ENCODE measurements around the gene EGR1. TPM values are rescaled to one million over a fixed set of nuclear protein-coding genes. Genes with fewer than 3 reads are reported as not detected.

Gene EGR1
- total RNA-seq, 1 experiment from 2014 or later = 83.3 TPM

DNA sequence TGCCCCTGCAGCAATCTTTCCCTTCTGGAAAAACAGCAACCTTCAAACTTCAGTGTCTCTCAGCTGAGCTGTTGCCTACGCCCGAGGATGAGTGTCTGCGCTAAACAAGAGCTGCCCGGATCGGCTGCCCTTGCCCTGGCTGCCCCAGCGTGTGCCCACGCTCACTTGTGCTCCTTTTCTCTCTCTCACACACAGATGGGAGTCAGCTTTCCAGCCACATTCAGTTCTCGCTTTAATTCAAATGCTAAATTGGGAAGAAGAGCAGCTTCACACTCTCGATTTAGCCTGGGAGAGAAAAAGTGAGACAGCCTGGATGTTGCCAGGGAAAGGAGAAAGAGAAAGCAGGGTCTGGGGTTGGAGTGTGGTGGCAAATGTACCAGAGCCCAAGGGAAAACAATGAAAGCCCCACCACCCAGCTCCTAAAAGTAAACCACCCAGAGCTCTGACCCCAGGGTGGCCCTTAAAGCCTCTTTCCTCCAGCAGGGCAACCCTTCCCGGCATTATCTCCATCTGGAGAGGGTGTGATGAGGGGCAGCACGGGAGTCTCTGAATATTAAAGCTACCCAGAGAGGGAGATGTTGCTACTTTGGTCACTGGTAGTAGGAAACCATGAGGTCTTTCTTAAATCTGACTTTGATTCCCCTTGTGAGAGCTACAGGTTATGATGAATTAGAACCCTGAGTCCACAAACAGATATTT is 9.9 kb upstream of the EGR1 start:
- no peak overlapping the region for H2BK5ac ChIP-seq (ENCODE audit: insufficient read length, low read length)
- H3K23me2 ChIP-seq (ENCODE audit: insufficient read length, low read depth, low read length, poor library complexity, severe bottlenecking) = no peaks in the 10 kb centered on the region
- Mint-ChIP-seq H3K27me3 (ENCODE audit: low read depth) (no peaks in the 10 kb centered on the region; the same call in 1 of the 2 replicates), H3K4me1 (peaks cover 26 to 43% of the 10 kb centered on the region in 2 experiments), H3K27ac (peak overlapping the region in 1 of 3 experiments; percentile 90; a peak in 3 of 7 replicates), H3K4me3 (peak overlapping the region in 1 of 2 experiments; percentile 10; a peak in 2 of 5 replicates), H3K36me3 (ENCODE audit: insufficient read depth in 1 of 3, low read depth in 3 of 3) (no peaks in the 10 kb centered on the region), H3K9me3 (no peaks in the 10 kb centered on the region; a peak in 1 of 5 replicates)
- no peak overlapping the region for H3K27ac ChIP-seq (ENCODE audit: insufficient read length, low read depth, low read length)
- no peak overlapping the region for H3K23ac ChIP-seq (ENCODE audit: insufficient read length, low read depth, low read length)
- H3K18ac ChIP-seq (ENCODE audit: insufficient read length, low read depth, low read length) = no peak overlapping the region
- DNase-seq = no peak
- no peak overlapping the region for H2BK12ac ChIP-seq (ENCODE audit: insufficient read length, low read depth, low read length)
- H3K9me3 ChIP-seq (ENCODE audit: control insufficient read depth, low read depth, low read length) = no peaks in the 10 kb centered on the region
- H3K27me3 ChIP-seq (ENCODE audit: insufficient read depth, low read length) = no peaks in the 10 kb centered on the region
- H2AK5ac ChIP-seq (ENCODE audit: insufficient read length, low read length) = no peak overlapping the region
- H3K79me2 ChIP-seq (ENCODE audit: insufficient read depth, low read length) = no peaks in the 10 kb centered on the region
- H2AFZ ChIP-seq (ENCODE audit: low read length) = no peak overlapping the region
- H3K4ac ChIP-seq (ENCODE audit: low read depth, low read length) = no peak overlapping the region
- no peak overlapping the region for H2BK20ac ChIP-seq (ENCODE audit: low read depth, low read length, poor library complexity, severe bottlenecking)
- H4K8ac ChIP-seq (replicated peaks; ENCODE audit: insufficient read length, low read depth, low read length) = no peak overlapping the region
- TF ChIP-seq, protein P1, sequence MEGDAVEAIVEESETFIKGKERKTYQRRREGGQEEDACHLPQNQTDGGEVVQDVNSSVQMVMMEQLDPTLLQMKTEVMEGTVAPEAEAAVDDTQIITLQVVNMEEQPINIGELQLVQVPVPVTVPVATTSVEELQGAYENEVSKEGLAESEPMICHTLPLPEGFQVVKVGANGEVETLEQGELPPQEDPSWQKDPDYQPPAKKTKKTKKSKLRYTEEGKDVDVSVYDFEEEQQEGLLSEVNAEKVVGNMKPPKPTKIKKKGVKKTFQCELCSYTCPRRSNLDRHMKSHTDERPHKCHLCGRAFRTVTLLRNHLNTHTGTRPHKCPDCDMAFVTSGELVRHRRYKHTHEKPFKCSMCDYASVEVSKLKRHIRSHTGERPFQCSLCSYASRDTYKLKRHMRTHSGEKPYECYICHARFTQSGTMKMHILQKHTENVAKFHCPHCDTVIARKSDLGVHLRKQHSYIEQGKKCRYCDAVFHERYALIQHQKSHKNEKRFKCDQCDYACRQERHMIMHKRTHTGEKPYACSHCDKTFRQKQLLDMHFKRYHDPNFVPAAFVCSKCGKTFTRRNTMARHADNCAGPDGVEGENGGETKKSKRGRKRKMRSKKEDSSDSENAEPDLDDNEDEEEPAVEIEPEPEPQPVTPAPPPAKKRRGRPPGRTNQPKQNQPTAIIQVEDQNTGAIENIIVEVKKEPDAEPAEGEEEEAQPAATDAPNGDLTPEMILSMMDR (conservative IDR thresholded peaks at IDR 0.05) = no peak
- WGBS (ENCODE audit: extremely low coverage, insufficient read length, low lambda C conversion rate) = no CpG with 5 or more reads among the region's 11 CpGs
- H4K5ac ChIP-seq (ENCODE audit: insufficient read length, low read depth, low read length) = no peak overlapping the region
- no peaks in the 10 kb centered on the region; the same call in 1 of the 2 replicates for H3K4me1 ChIP-seq (ENCODE audit: insufficient read depth, low read length)
- H3K79me1 ChIP-seq (ENCODE audit: insufficient read depth, low read depth, low read length, poor library complexity, severe bottlenecking) = no peaks in the 10 kb centered on the region
- no peak overlapping the region for H2BK15ac ChIP-seq (ENCODE audit: low read depth, low read length)
- H3K56ac ChIP-seq (ENCODE audit: insufficient read length, low read depth, low read length) = no peak overlapping the region
- H3K14ac ChIP-seq (ENCODE audit: insufficient read depth, low read length) = no peak overlapping the region
- H3K9ac ChIP-seq (ENCODE audit: extremely low read depth, insufficient read length, low read length) = no peak overlapping the region
- H2BK120ac ChIP-seq (ENCODE audit: low read depth, low read length, poor library complexity, severe bottlenecking) = no peak overlapping the region
- H4K20me1 ChIP-seq (ENCODE audit: control insufficient read depth, insufficient read depth, insufficient read length) = no peaks in the 10 kb centered on the region
- no peak overlapping the region for H3K4me2 ChIP-seq (ENCODE audit: insufficient read depth, insufficient read length, low read length)
- no peak overlapping the region for H3T11ph ChIP-seq (ENCODE audit: low read length)
- no peak overlapping the region for H4K91ac ChIP-seq (ENCODE audit: insufficient read length, low read depth, low read length)
